Activated CD8-positive, alpha-beta T cell treated with anti-CD3 and anti-CD28 coated beads for 36 hours (primary cell): ENCODE measurements around the gene PPARGC1A. TPM values are rescaled to one million over a fixed set of nuclear protein-coding genes. Genes with fewer than 3 reads are reported as not detected.

Source experiments
- ATAC-seq: fragments of 200-7000 bp; cut with Tn5 transposase; one replicate; pipeline ENCODE4 v1.10.0; 2021; ENCODE audit warnings: mild to moderate bottlenecking, moderate library complexity
- CTCF ChIA-PET: fragments of 350-600 bp; sonication (Branson Sonifier 250); formaldehyde crosslinking; loops from one replicate; lab custom pipeline; 2021; ENCODE audit warnings: antibody characterized with exemption; lab: Charles Lee
- POLR2A ChIA-PET: fragments of 350-600 bp; sonication (Branson Sonifier 250); formaldehyde crosslinking; loops from one replicate; lab custom pipeline; 2021; ENCODE audit warnings: antibody characterized with exemption; lab: Charles Lee
- DNase-seq: peaks from one replicate; pipeline ENCODE4 v3.0.0-alpha.2; 2020
- H3K27ac Mint-ChIP-seq: one replicate; pipeline ENCODE4 v1.8.0; 2021; ENCODE audit warnings: mild to moderate bottlenecking, mixed read lengths
- H3K27me3 Mint-ChIP-seq: one replicate; pipeline ENCODE4 v1.8.0; 2021; ENCODE audit warnings: mixed read lengths
- H3K36me3 Mint-ChIP-seq: one replicate; pipeline ENCODE4 v1.8.0; 2021; ENCODE audit warnings: low read depth, mixed read lengths
- H3K4me1 Mint-ChIP-seq: one replicate; pipeline ENCODE4 v1.8.0; 2021; ENCODE audit warnings: low read depth, mixed read lengths
- H3K4me3 Mint-ChIP-seq: one replicate; pipeline ENCODE4 v1.8.0; 2021; ENCODE audit warnings: mild to moderate bottlenecking, moderate library complexity, mixed read lengths
- H3K9me3 Mint-ChIP-seq: one replicate; pipeline ENCODE4 v1.8.0; 2021; ENCODE audit warnings: mixed read lengths
- intact Hi-C: fragments of 100-400 bp; cut with micrococcal nuclease; formaldehyde crosslinking; loops from one replicate; pipeline ENCODE4 v1.10.0; 2022
- total RNA-seq, 2 experiments: library from RNA; stranded (reverse); gene quantifications; one replicate each; pipeline ENCODE4 v1.2.3, GENCODE V29; 2021
- TF ChIP-seq, protein P1 (sequence below): fragments of 200-600 bp; IDR thresholded peaks from one replicate; pipeline ENCODE4 v1.8.0; 2022; ENCODE audit warnings: antibody characterized with exemption, mild to moderate bottlenecking

PPARGC1A gene
- total RNA-seq, 2 experiments from 2014 or later: not detected

DNA sequence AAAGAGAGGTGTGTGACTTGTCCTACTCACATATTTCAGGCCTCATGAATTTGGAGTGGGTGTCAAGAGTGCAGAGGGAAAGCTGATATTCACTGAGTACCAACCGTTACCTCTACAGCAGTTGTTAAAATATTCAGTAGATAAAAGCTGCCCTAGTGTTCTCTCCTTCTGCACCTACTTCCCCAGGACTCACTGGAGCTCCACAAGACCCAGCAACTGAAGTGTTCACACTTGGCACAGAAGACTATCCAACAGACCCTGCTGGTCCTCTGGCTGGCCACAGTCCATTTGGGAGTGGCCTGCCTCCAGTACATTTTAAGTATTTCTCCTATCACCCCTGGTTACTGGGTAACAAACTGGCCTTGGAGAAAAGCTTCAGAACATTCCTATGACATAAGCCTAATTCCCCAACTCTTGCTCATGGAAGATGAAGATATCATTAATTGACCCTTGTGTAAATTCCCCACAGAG is 70.8 kb downstream of the PPARGC1A start:
- Mint-ChIP-seq H3K9me3 (peaks cover 1% of the 10 kb centered on the region), H3K27me3 (no peaks in the 10 kb centered on the region)

DNA sequence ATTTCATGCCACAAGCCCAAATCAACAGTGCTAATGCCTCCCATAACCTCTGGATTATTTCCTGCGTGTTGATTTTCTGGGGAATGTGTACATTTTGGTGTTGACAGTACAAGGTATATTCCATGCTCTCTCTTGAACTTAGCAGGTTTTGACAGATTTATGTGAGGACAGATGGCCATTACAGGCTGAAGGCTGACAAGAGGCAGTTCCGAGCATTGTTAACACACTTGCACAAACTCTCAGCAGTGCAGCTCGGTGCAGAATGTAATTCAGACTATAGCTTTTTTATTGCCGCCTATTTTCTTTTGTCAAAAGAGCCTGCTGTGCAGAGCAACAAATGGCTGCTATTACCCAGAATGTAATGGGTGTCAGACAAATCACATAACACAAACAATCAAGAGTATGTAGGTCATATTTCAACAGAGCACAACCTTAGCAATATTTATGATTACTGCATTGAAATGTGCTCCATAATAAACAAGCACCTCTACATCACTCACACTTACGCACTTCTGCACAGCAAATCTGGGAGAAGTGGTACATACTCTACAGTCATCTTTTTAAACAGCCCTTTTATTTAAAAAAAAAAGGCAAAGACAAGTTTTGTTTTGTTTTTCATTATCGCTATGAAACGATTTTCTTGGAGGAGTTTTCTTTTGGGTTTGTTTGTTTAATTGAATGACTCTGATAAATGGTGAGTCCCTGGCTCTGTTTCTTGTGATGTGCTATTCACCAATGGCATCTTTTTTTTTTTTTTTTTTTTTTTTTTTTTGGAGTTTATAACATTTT is 71.6 kb downstream of the PPARGC1A start:
- no peak overlapping the region for H3K27ac Mint-ChIP-seq
- peaks cover 1% of the 10 kb centered on the region for H3K9me3 Mint-ChIP-seq
- CTCF ChIA-PET: no interaction called here
- TF ChIP-seq, protein P1, sequence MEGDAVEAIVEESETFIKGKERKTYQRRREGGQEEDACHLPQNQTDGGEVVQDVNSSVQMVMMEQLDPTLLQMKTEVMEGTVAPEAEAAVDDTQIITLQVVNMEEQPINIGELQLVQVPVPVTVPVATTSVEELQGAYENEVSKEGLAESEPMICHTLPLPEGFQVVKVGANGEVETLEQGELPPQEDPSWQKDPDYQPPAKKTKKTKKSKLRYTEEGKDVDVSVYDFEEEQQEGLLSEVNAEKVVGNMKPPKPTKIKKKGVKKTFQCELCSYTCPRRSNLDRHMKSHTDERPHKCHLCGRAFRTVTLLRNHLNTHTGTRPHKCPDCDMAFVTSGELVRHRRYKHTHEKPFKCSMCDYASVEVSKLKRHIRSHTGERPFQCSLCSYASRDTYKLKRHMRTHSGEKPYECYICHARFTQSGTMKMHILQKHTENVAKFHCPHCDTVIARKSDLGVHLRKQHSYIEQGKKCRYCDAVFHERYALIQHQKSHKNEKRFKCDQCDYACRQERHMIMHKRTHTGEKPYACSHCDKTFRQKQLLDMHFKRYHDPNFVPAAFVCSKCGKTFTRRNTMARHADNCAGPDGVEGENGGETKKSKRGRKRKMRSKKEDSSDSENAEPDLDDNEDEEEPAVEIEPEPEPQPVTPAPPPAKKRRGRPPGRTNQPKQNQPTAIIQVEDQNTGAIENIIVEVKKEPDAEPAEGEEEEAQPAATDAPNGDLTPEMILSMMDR: no peak
- no peak for DNase-seq
- H3K36me3 Mint-ChIP-seq: no peaks in the 10 kb centered on the region
- H3K27me3 Mint-ChIP-seq: no peaks in the 10 kb centered on the region
- ATAC-seq: no peak
- intact Hi-C loops: no loop called here
- no peak overlapping the region for H3K4me3 Mint-ChIP-seq
- H3K4me1 Mint-ChIP-seq: no peaks in the 10 kb centered on the region
- POLR2A ChIA-PET: no interaction called here

More for the DNA sequence above, 70.8 kb downstream of the PPARGC1A start:
- intact Hi-C loops: no loop called here
- DNase-seq (no peak), ATAC-seq (no peak)
- CTCF ChIA-PET: no interaction called here
- H3K4me1 Mint-ChIP-seq: no peaks in the 10 kb centered on the region
- TF ChIP-seq, protein P1: no peak
- H3K36me3 Mint-ChIP-seq: no peaks in the 10 kb centered on the region
- H3K27ac Mint-ChIP-seq: no peak overlapping the region
- H3K4me3 Mint-ChIP-seq: no peak overlapping the region
- POLR2A ChIA-PET: no interaction called here

DNA sequence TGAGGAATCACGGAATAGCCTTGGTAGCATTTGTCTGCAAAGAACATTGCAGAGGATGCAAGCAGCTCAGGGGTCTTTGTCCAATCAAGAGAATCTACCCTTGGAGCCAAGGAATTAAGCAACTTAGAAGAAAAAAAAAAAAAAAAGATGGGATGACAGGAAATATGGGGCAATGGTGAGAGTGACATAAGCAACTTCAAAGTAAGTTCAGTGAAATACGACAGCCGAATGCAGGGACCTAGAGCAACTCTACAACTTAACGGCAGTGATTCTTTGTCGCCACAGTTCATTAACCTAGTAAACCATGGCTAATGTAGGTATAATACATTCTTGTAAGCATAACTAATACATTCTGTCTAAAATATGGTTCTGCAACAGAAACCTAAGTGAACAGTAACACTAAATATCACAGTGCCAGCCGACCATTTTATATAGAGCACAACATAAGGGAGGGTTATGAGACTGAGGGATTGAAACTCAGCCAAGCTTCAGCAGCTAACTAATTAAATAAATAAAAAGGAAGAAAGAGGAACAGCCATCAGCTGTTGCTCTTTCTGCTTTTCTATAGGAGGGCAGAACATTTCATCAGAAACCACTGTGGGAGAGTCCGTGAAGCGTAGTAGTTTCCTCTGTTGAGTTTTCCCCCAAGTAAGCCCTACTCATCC is 74.7 kb downstream of the PPARGC1A start:
- intact Hi-C loops: no loop called here
- Mint-ChIP-seq H3K36me3 (no peaks in the 10 kb centered on the region), H3K27ac (no peak overlapping the region), H3K4me3 (no peak overlapping the region), H3K4me1 (no peaks in the 10 kb centered on the region), H3K9me3 (peaks cover 3% of the 10 kb centered on the region), H3K27me3 (no peaks in the 10 kb centered on the region)
- ChIA-PET POLR2A (no interaction called here), CTCF (no interaction called here)
- DNase-seq (no peak), ATAC-seq (no peak)
- TF ChIP-seq, protein P1: no peak

DNA sequence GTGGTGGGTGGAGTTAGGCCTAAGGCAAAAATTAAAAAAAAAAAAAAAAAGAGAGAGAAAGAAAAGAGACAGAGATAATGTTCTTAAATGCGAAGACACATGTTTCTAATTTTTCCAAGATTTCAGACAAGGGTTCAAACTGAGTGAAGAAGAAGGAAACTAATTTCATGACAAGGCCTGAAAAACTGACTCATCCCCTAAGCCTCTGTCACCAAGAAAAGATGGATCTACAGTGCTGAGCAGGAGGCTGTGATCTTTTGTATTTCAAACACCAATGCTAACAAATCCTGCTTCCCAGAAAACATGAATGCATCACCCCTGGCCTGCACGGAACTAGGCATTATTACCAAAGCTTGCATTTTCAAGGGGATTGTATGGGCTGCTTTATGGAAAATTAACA is 75.3 kb downstream of the PPARGC1A start:
- Mint-ChIP-seq H3K27me3 (no peaks in the 10 kb centered on the region), H3K36me3 (no peaks in the 10 kb centered on the region), H3K9me3 (peaks cover 3% of the 10 kb centered on the region), H3K4me1 (no peaks in the 10 kb centered on the region), H3K4me3 (no peak overlapping the region), H3K27ac (no peak overlapping the region)
- ChIA-PET POLR2A (no interaction called here), CTCF (no interaction called here)
- DNase-seq (no peak), ATAC-seq (no peak)
- intact Hi-C loops: no loop called here
- TF ChIP-seq, protein P1: no peak

DNA sequence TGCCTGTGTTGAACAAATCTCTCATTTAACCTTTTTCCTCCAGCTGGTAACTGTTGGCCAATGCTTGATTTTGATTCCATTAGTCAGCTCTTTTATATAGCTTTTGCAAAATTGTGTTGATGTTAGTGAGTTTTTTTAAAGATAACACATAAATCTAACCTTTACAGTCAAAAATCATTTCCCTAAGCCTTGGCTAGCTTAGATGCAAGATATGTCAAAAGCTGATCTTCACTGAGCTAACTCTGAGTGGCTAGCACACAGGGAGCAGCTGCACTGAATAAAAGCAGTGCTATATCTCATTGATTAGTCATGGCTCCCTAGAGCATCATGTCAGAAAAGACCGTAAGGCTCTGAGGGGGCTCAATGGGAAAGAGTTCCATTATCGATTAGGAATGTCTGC is 78.7 kb downstream of the PPARGC1A start:
- DNase-seq: no peak
- Mint-ChIP-seq H3K27ac (no peak overlapping the region), H3K4me3 (no peak overlapping the region), H3K4me1 (no peaks in the 10 kb centered on the region), H3K36me3 (no peaks in the 10 kb centered on the region), H3K9me3 (peaks cover 1% of the 10 kb centered on the region), H3K27me3 (no peaks in the 10 kb centered on the region)
- ATAC-seq: no peak
- intact Hi-C loops: no loop called here
- ChIA-PET CTCF (no interaction called here), POLR2A (no interaction called here)
- TF ChIP-seq, protein P1: no peak
